ENCODE measurements around the gene PXN. TPM values are rescaled to one million over a fixed set of nuclear protein-coding genes. Genes with fewer than 3 reads are reported as not detected.

PXN gene
- total and polyA plus RNA-seq, 2 of the 13 experiments (the other 11 are each of a cell fraction or from before 2014, with no cell fraction given) = 13.6 to 14.2 TPM

DNA sequence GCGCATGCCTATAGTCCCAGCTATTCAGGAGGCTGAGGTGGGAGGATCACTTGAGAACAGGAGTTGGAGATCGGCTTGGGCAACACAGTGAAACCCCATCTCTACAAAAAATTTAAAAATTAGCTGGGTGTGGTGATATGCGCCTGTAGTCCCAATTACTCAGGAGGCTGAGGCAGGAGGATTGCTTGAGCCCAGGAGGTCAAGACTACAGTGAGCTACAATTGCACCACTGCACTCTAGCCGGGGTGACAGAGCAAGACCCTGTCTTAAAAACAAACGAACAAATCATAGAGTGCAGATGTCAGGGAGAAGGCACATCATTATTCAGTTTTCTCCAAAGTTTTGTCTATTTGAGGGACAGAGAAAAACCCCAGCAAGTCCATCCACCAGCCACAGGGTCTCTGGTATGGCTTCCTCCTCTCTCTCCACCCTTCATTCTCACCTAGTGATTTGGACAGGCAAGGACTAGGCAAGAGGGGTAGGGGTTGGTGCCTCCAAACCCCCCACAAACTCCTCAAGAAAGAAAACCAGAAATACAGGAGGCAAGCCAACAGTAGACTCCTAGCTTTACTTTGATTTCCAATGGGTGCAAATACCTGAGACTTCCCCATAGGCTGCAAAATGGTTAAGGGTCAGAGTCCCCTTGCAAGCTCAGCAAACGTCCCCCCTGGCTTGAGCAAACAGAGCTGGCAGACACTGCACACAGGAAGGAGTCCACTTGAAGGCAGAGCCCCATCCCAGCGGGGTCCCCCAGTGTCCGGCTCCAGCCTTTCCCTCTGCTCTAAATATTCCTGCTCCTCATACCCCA lies 38.1 kb downstream of the PXN start (continued):
- peak; percentile 88 for TF ChIP-seq MAFF (IDR thresholded peaks at IDR 0.05; ENCODE audit: low read depth, low read length)
- TF ChIP-seq HIVEP1 (CRISPR knock-in tag; IDR thresholded peaks at IDR 0.05) = peak; percentile 4; the same call in 1 of the 2 replicates
- TF ChIP-seq, protein P1, sequence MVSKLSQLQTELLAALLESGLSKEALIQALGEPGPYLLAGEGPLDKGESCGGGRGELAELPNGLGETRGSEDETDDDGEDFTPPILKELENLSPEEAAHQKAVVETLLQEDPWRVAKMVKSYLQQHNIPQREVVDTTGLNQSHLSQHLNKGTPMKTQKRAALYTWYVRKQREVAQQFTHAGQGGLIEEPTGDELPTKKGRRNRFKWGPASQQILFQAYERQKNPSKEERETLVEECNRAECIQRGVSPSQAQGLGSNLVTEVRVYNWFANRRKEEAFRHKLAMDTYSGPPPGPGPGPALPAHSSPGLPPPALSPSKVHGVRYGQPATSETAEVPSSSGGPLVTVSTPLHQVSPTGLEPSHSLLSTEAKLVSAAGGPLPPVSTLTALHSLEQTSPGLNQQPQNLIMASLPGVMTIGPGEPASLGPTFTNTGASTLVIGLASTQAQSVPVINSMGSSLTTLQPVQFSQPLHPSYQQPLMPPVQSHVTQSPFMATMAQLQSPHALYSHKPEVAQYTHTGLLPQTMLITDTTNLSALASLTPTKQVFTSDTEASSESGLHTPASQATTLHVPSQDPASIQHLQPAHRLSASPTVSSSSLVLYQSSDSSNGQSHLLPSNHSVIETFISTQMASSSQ (IDR thresholded peaks at IDR 0.05; ENCODE audit: low read depth) = no peak
- TF ChIP-seq, protein P1 (CRISPR knock-in tag; IDR thresholded peaks at IDR 0.05; ENCODE audit: borderline replicate concordance) = no peak; the same call in 1 of the 2 replicates
- TF ChIP-seq FOXA1 (IDR thresholded peaks at IDR 0.05) = no peak
- TF ChIP-seq FOXA1 (CRISPR knock-in tag; IDR thresholded peaks at IDR 0.05) = peak; percentile 82
- TF ChIP-seq CBFB (CRISPR knock-in tag; IDR thresholded peaks at IDR 0.05) = no peak
- TF ChIP-seq ARHGAP35 (CRISPR knock-in tag; IDR thresholded peaks at IDR 0.05; ENCODE audit: borderline replicate concordance) = no peak
- no peak for TF ChIP-seq ARNT2 (CRISPR knock-in tag; IDR thresholded peaks at IDR 0.05; ENCODE audit: low read depth)
- TF ChIP-seq, protein P2, sequence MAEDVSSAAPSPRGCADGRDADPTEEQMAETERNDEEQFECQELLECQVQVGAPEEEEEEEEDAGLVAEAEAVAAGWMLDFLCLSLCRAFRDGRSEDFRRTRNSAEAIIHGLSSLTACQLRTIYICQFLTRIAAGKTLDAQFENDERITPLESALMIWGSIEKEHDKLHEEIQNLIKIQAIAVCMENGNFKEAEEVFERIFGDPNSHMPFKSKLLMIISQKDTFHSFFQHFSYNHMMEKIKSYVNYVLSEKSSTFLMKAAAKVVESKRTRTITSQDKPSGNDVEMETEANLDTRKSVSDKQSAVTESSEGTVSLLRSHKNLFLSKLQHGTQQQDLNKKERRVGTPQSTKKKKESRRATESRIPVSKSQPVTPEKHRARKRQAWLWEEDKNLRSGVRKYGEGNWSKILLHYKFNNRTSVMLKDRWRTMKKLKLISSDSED (CRISPR knock-in tag; IDR thresholded peaks at IDR 0.05) = no peak
- TF ChIP-seq LCORL (IDR thresholded peaks at IDR 0.05) = no peak
- no peak for TF ChIP-seq LCORL (CRISPR knock-in tag; IDR thresholded peaks at IDR 0.05)
- peak; percentile 83 for TF ChIP-seq POLR2AphosphoS5 (IDR thresholded peaks at IDR 0.05; ENCODE audit: low read depth, low read length)
- no peak for TF ChIP-seq ZFP36L2 (CRISPR knock-in tag; IDR thresholded peaks at IDR 0.05)
- 0 out of 2 replicates have a peak, but pooled peaks have one; percentile 30 for TF ChIP-seq ZSCAN31 (CRISPR knock-in tag; IDR thresholded peaks at IDR 0.05; ENCODE audit: low read depth)
- TF ChIP-seq, protein P3, sequence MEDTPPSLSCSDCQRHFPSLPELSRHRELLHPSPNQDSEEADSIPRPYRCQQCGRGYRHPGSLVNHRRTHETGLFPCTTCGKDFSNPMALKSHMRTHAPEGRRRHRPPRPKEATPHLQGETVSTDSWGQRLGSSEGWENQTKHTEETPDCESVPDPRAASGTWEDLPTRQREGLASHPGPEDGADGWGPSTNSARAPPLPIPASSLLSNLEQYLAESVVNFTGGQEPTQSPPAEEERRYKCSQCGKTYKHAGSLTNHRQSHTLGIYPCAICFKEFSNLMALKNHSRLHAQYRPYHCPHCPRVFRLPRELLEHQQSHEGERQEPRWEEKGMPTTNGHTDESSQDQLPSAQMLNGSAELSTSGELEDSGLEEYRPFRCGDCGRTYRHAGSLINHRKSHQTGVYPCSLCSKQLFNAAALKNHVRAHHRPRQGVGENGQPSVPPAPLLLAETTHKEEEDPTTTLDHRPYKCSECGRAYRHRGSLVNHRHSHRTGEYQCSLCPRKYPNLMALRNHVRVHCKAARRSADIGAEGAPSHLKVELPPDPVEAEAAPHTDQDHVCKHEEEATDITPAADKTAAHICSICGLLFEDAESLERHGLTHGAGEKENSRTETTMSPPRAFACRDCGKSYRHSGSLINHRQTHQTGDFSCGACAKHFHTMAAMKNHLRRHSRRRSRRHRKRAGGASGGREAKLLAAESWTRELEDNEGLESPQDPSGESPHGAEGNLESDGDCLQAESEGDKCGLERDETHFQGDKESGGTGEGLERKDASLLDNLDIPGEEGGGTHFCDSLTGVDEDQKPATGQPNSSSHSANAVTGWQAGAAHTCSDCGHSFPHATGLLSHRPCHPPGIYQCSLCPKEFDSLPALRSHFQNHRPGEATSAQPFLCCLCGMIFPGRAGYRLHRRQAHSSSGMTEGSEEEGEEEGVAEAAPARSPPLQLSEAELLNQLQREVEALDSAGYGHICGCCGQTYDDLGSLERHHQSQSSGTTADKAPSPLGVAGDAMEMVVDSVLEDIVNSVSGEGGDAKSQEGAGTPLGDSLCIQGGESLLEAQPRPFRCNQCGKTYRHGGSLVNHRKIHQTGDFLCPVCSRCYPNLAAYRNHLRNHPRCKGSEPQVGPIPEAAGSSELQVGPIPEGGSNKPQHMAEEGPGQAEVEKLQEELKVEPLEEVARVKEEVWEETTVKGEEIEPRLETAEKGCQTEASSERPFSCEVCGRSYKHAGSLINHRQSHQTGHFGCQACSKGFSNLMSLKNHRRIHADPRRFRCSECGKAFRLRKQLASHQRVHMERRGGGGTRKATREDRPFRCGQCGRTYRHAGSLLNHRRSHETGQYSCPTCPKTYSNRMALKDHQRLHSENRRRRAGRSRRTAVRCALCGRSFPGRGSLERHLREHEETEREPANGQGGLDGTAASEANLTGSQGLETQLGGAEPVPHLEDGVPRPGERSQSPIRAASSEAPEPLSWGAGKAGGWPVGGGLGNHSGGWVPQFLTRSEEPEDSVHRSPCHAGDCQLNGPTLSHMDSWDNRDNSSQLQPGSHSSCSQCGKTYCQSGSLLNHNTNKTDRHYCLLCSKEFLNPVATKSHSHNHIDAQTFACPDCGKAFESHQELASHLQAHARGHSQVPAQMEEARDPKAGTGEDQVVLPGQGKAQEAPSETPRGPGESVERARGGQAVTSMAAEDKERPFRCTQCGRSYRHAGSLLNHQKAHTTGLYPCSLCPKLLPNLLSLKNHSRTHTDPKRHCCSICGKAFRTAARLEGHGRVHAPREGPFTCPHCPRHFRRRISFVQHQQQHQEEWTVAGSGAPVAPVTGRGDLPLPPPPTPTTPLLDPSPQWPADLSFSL (CRISPR knock-in tag; IDR thresholded peaks at IDR 0.05) = no peak
- TF ChIP-seq MTF2 (CRISPR knock-in tag; IDR thresholded peaks at IDR 0.05; ENCODE audit: borderline replicate concordance) = no peak

All from HepG2 (cell line).